Measurements from ENCODE around the gene ZNF438.

- no peak for TF ChIP-seq CTCF (CRISPR knock-in tag; IDR thresholded peaks at IDR 0.05)
- no peak for TF ChIP-seq HHEX (CRISPR knock-in tag; IDR thresholded peaks at IDR 0.05)
- no peak for TF ChIP-seq POLR2G (IDR thresholded peaks at IDR 0.05; ENCODE audit: low read depth, low read length)
- no peak for TF ChIP-seq ZNF777 (CRISPR knock-in tag; IDR thresholded peaks at IDR 0.05)
These were observed 166.3 kb downstream of the ZNF438 start for GRCh38 chr10:30865141-30865926.

Data from HepG2 (cell line).